ENCODE results near the gene MTMR10.

The MTMR10 gene

DNA sequence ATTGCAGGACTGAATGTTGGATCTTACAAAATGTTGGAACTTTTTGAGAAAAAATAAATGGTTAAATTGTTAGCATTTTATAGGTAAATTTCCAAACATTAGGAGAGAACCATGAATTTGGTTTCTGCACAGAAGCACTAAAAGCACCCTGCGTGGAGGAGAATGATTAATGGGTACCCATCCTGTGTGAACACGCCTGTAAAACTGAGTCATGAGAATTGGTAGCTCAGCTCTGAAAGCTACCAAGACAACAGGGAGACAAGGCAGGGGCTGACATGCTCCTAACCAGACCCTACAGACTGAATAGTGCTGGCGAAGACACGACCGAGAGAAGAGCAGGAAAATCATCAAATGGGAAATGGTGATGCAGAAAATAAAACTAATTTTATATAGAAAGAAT, 32.4 kb upstream of the MTMR10 start:
- no peak overlapping the region for H3K27ac ChIP-seq
- TF ChIP-seq ZFX (IDR thresholded peaks at IDR 0.05), result no peak
- TF ChIP-seq, protein P1, sequence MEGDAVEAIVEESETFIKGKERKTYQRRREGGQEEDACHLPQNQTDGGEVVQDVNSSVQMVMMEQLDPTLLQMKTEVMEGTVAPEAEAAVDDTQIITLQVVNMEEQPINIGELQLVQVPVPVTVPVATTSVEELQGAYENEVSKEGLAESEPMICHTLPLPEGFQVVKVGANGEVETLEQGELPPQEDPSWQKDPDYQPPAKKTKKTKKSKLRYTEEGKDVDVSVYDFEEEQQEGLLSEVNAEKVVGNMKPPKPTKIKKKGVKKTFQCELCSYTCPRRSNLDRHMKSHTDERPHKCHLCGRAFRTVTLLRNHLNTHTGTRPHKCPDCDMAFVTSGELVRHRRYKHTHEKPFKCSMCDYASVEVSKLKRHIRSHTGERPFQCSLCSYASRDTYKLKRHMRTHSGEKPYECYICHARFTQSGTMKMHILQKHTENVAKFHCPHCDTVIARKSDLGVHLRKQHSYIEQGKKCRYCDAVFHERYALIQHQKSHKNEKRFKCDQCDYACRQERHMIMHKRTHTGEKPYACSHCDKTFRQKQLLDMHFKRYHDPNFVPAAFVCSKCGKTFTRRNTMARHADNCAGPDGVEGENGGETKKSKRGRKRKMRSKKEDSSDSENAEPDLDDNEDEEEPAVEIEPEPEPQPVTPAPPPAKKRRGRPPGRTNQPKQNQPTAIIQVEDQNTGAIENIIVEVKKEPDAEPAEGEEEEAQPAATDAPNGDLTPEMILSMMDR (conservative IDR thresholded peaks at IDR 0.05), result no peak

DNA sequence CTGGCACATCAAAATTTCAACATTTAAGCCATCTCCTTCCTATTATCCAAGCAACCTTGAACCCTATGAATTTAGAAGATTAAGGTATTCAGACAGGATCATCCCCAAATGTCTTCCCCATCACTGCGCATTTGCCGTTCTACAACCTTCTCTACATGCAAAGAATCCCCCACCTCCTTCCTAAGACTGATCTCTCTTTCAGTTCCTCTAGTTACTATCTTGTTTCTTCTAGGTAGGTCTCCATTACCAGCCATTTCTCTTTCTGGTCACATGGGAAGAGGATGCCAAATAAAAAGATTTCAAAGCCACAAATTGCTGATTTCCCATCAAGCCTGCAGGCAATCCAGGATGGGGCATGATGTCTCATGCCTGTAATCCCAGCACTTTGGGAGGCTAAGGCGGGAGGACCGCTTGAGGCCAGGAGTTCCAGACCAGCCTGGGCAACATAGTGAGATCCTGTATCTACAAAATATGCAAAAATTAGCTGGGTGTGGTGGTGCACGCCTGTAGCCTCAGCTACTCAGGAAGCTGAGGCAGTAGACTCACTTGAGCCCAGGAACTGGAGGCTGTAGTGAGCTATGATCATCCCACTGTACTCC, 29.7 kb upstream of the MTMR10 start:
- no peak for TF ChIP-seq ZFX (IDR thresholded peaks at IDR 0.05)
- TF ChIP-seq, protein P1 (conservative IDR thresholded peaks at IDR 0.05), result no peak
- no peak overlapping the region for H3K27ac ChIP-seq

GRCh38 chr15:31020542-31020941, 29.1 kb upstream of the MTMR10 start:
- TF ChIP-seq ZFX (IDR thresholded peaks at IDR 0.05), result no peak
- TF ChIP-seq, protein P1 (conservative IDR thresholded peaks at IDR 0.05), result no peak
- H3K27ac ChIP-seq, result no peak overlapping the region

GRCh38 chr15:31019986-31020385, 28.6 kb upstream of the MTMR10 start:
- no peak overlapping the region for H3K27ac ChIP-seq
- no peak for TF ChIP-seq ZFX (IDR thresholded peaks at IDR 0.05)
- TF ChIP-seq, protein P1 (conservative IDR thresholded peaks at IDR 0.05), result no peak

- no peak for TF ChIP-seq ZFX (IDR thresholded peaks at IDR 0.05)
- TF ChIP-seq, protein P1 (conservative IDR thresholded peaks at IDR 0.05), result no peak
- no peak overlapping the region for H3K27ac ChIP-seq
Observed at GRCh38 chr15:31017311-31017710, 25.9 kb upstream of the MTMR10 start.

DNA sequence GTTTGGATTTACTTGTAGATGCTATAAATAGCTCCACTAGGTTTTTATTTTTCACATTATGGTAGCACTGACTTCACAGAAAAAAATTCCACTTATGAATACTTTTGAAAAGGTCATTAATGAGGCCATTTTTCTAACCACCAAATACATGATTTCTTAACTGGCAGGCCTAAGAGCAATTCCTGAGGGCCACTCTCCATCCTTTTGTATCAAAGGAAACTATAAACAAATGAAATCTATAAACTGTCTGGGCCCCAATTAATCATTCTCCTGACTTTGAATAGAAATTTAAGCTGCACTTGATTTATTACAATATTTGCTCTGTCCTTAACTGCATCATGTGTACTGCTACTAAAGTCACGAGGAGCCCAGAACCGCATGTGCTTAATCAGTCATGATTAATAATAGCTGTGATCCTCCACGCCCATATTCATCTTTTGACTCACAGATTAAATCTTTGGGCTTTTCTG, 25.1 kb upstream of the MTMR10 start:
- H3K27ac ChIP-seq, result no peak overlapping the region
- TF ChIP-seq ZFX (IDR thresholded peaks at IDR 0.05), result no peak
- TF ChIP-seq, protein P1 (conservative IDR thresholded peaks at IDR 0.05), result no peak

DNA sequence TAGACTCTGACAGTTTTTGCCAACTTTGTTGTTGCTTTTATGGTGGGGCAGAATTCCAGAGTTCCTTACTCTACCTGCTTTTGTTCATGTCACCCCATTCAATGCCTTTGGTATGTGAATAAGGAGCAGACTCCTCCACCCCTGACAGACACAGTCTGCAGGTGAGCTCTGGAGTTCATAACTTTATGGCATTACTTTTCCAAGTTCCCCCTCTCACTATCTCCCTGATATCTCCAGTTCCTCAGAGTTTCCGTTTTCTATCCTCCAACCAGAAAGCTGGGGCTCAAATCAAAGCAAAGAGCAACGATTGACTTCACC, 23.1 kb upstream of the MTMR10 start:
- TF ChIP-seq ZFX (IDR thresholded peaks at IDR 0.05), result no peak
- TF ChIP-seq, protein P1 (conservative IDR thresholded peaks at IDR 0.05), result no peak

More for the DNA sequence above, 23.1 kb upstream of the MTMR10 start:
- no peak overlapping the region for H3K27ac ChIP-seq
